Right lobe of liver (tissue), 4 donors: ENCODE data around the gene LASP1.

Experiments
- CTCF ChIP-seq, 4 donors: fragments of 200-600 bp in 3 of 4; fragments of 450-650 bp in 1 of 4; IDR thresholded peaks; one replicate each; pipeline versions ENCODE4 v1.5.1 to v1.8.0; 2016 to 2022; ENCODE audit warnings: antibody characterized with exemption in 4 of 4, mild to moderate bottlenecking in 2 of 4
- POLR2A ChIP-seq: fragments of 450-650 bp; IDR thresholded peaks from one replicate; pipeline ENCODE4 v1.6.1; 2017; ENCODE audit warnings: antibody characterized with exemption, mild to moderate bottlenecking
- donor health status: DM: no; HTN: no; CAD: no.
- donor health status: DM: no; HTN: no; CAD: no.
- donor health status: DM: no; HTN: yes; CAD: no.

- TF ChIP-seq CTCF (IDR thresholded peaks at IDR 0.05) (no peak), POLR2A (peak; percentile 98)
Measured at GRCh38 chr17:38869526-38870258, at the start of gene LASP1.
